HepG2 (cell line): ENCODE results near the gene GLB1L3. TPM values are rescaled to one million over a fixed set of nuclear protein-coding genes. Genes with fewer than 3 reads are reported as not detected.

Experiments
- ATAC-seq: fragments of 200-7000 bp; cut with Tn5 transposase; 3 replicates; pipeline ENCODE4 v1.9.1; 2020; ENCODE audit warnings: mild to moderate bottlenecking, moderate library complexity
- BruUV-seq: library from RNA; stranded (reverse); fragments of 400-500 nt; replicated peaks from 2 replicates; lab custom pipeline; 2021; lab: Mats Ljungman, UMichigan
- CTCF ChIA-PET: fragments of 300-600 bp; formaldehyde crosslinking; extraction: SDS; loops from one replicate; lab custom pipeline; 2021; ENCODE audit warnings: low total read pairs, inconsistent platforms, low intra/inter-chr PET ratio; lab: Yijun Ruan, JAX
- POLR2A ChIA-PET: fragments of 350-600 bp; sonication (Branson Sonifier 250); formaldehyde crosslinking; loops from one replicate; lab custom pipeline; 2020; ENCODE audit warnings: antibody characterized with exemption, inconsistent platforms; lab: Yijun Ruan, JAX
- DNase-seq: peaks from one replicate; pipeline ENCODE4 v3.0.0-alpha.2; 2015; ENCODE audit warnings: low spot score
- FAIRE-seq: peaks from 3 replicates; lab custom pipeline; 2011; peaks lifted over from hg19 to GRCh38; lab: Jason Lieb, UNC
- H2AFZ ChIP-seq: one replicate; pipeline ENCODE4 v1.6.1; 2011; ENCODE audit warnings: low read length, inconsistent platforms
- H3K27ac ChIP-seq: fragments of 300-600 bp; 3 replicates; pipeline ENCODE4 v1.8.0; 2011; ENCODE audit warnings: mixed run types, mild to moderate bottlenecking, mixed read lengths, low read length, inconsistent platforms; ENCODE audit not compliant: insufficient read depth; ENCODE audit errors: extremely low read length
- H3K27me3 ChIP-seq, 2 experiments: fragments of 200-600 bp in 1 of 2; 2 replicates in 1 of 2; 3 replicates in 1 of 2; pipeline versions ENCODE4 v1.6.0 to v1.8.0; 2011; ENCODE audit warnings: low read length in 2 of 2, mild to moderate bottlenecking in 2 of 2, moderate library complexity in 2 of 2, inconsistent platforms in 1 of 2; ENCODE audit not compliant: insufficient read depth in 2 of 2, control insufficient read depth in 1 of 2
- H3K36me3 ChIP-seq, 2 experiments: fragments of 200-600 bp in 1 of 2; replicated peaks in 1 of 2; 2 replicates in 1 of 2; 3 replicates in 1 of 2; pipeline versions ENCODE4 v1.5.1 to v1.8.0; 2011; ENCODE audit warnings: low read length in 2 of 2, inconsistent platforms in 1 of 2; ENCODE audit not compliant: insufficient read depth in 2 of 2, control insufficient read depth in 1 of 2
- H3K4me1 ChIP-seq: 2 replicates; pipeline ENCODE4 v1.5.1; 2012; ENCODE audit warnings: low read length, inconsistent platforms; ENCODE audit not compliant: insufficient read depth
- H3K4me2 ChIP-seq: 2 replicates; pipeline ENCODE4 v1.6.0; 2011; ENCODE audit warnings: low read depth, low read length, inconsistent platforms
- H3K4me3 ChIP-seq, 3 experiments: fragments of 200-600 bp in 1 of 3; sonication (generic), shearing (Covaris generic) in 1 of 3; replicated peaks in 1 of 3; 2 replicates each; pipeline ENCODE4 v1.5.1; 2011 to 2016; ENCODE audit warnings: low read length in 3 of 3, inconsistent platforms in 2 of 3, low read depth in 2 of 3, mild to moderate bottlenecking in 2 of 3, control low read depth in 1 of 3, mixed read lengths in 1 of 3; ENCODE audit not compliant: insufficient read depth in 1 of 3
- H3K79me2 ChIP-seq: one replicate; pipeline ENCODE4 v1.6.1; 2011; ENCODE audit warnings: low read length, inconsistent platforms; ENCODE audit not compliant: insufficient read depth
- H3K9ac ChIP-seq: 2 replicates; pipeline ENCODE4 v1.6.0; 2011; ENCODE audit warnings: mild to moderate bottlenecking, low read depth, low read length, inconsistent platforms; ENCODE audit not compliant: insufficient read depth
- H3K9me3 ChIP-seq: 2 replicates; pipeline ENCODE4 v1.5.1; 2012; ENCODE audit warnings: mild to moderate bottlenecking, low read length
- H4K20me1 ChIP-seq: 2 replicates; pipeline ENCODE4 v1.6.0; 2011; ENCODE audit warnings: inconsistent platforms, mild to moderate bottlenecking, low read length, moderate library complexity; ENCODE audit not compliant: insufficient read depth
- ATF4 ChIP-seq, 2 experiments: fragments of 450-650 bp in 1 of 2; sonication (generic) in 1 of 2; formaldehyde crosslinking; IDR thresholded peaks; 2 replicates each; pipeline versions ENCODE4 v1.5.0 to v1.8.0; 2020 to 2022; ENCODE audit warnings: mild to moderate bottlenecking in 1 of 2, missing genetic modification reagents in 1 of 2
- CEBPB ChIP-seq: IDR thresholded peaks from 2 replicates; pipeline ENCODE4 v1.6.1; 2011; ENCODE audit warnings: low read depth, low read length, improper control_type of control experiment, borderline replicate concordance
- DNMT1 ChIP-seq: sonication (generic); formaldehyde crosslinking; IDR thresholded peaks from 2 replicates; pipeline ENCODE4 v1.5.1; 2020; ENCODE audit warnings: mild to moderate bottlenecking, missing genetic modification reagents
- IKZF1 ChIP-seq: fragments of 450-650 bp; IDR thresholded peaks from 2 replicates; pipeline ENCODE4 v1.7.1; 2016
- IKZF4 ChIP-seq: sonication (generic); formaldehyde crosslinking; IDR thresholded peaks from 2 replicates; pipeline ENCODE4 v1.5.1; 2020; ENCODE audit warnings: borderline replicate concordance, mild to moderate bottlenecking, low read depth, missing genetic modification reagents; ENCODE audit errors: not compliant biosample characterization
- MXD3 ChIP-seq: IDR thresholded peaks from 2 replicates; pipeline ENCODE4 v1.6.1; 2016; ENCODE audit warnings: mild to moderate bottlenecking, missing biosample characterization, missing genetic modification reagents
- RFXANK ChIP-seq: IDR thresholded peaks from 2 replicates; pipeline ENCODE4 v1.6.1; 2016
- SMAD1 ChIP-seq: sonication (generic); formaldehyde crosslinking; IDR thresholded peaks from 2 replicates; pipeline ENCODE4 v1.4.0; 2020; ENCODE audit warnings: missing genetic modification reagents, low read depth, mild to moderate bottlenecking, borderline replicate concordance
- TCF12 ChIP-seq, 2 experiments: fragments of 450-650 bp in 1 of 2; sonication (generic) in 1 of 2; formaldehyde crosslinking in 1 of 2; IDR thresholded peaks; 2 replicates each; pipeline versions ENCODE4 v1.6.1 to v1.8.0; 2017 to 2022; ENCODE audit warnings: antibody characterized with exemption in 1 of 2, mild to moderate bottlenecking in 1 of 2, missing genetic modification reagents in 1 of 2, moderate library complexity in 1 of 2
- ZBED4 ChIP-seq: sonication (generic); formaldehyde crosslinking; IDR thresholded peaks from 2 replicates; pipeline ENCODE4 v1.4.0; 2020; ENCODE audit warnings: missing genetic modification reagents, borderline replicate concordance
- ZNF326 ChIP-seq: sonication (generic); formaldehyde crosslinking; IDR thresholded peaks from 2 replicates; pipeline ENCODE4 v1.4.0; 2020; ENCODE audit warnings: missing genetic modification reagents, borderline replicate concordance
- ZNF572 ChIP-seq: sonication (generic); formaldehyde crosslinking; IDR thresholded peaks from 2 replicates; pipeline ENCODE4 v1.5.1; 2020; ENCODE audit warnings: mild to moderate bottlenecking, missing genetic modification reagents
- ZNF746 ChIP-seq: sonication (generic); formaldehyde crosslinking; IDR thresholded peaks from 2 replicates; pipeline ENCODE4 v1.8.0; 2022; ENCODE audit warnings: mild to moderate bottlenecking, missing genetic modification reagents
- WGBS: methylation state at CpG from one replicate; pipeline ENCODE4 v1.1.6; 2017; ENCODE audit warnings: low lambda C conversion rate; 5-methylcytosine and 5-hydroxymethylcytosine counted together
- in situ Hi-C: cut with HindIII; loops from 2 replicates; pipeline ENCODE4 v1.10.0; 2017; ENCODE audit warnings: low pct_unique_long_range_greater_than_20kb; ENCODE audit not compliant: extremely low pct_ligation_motif_present
- intact Hi-C: fragments of 100-400 bp; cut with micrococcal nuclease; formaldehyde crosslinking; loops from one replicate; pipeline ENCODE4 v1.10.0; 2022; ENCODE audit not compliant: unreplicated experiment
- polyA plus RNA-seq, 8 experiments: library from polyadenylated mRNA; depleted of rRNA in 3 of 8; stranded (reverse) in 7 of 8; unstranded in 1 of 8; fragments of >200 nt; fragmentation: Illumina TruSeq in 4 of 8; extraction: Trizol in 4 of 8; gene quantifications; 2 replicates each; pipeline versions ENCODE4 v1.2.1 to v1.2.3, GENCODE V29; 2011 to 2016; ENCODE audit warnings: low read depth in 4 of 8, missing spikeins in 1 of 8, mixed read lengths in 1 of 8; ENCODE audit not compliant: insufficient read depth in 1 of 8
- total RNA-seq, 5 experiments: library from RNA; depleted of rRNA; stranded (reverse); fragments of >200 nt; fragmentation: Illumina TruSeq; extraction: Trizol; gene quantifications; 2 replicates each; pipeline ENCODE4 v1.2.3, GENCODE V29; 2016; ENCODE audit warnings: low read depth in 1 of 5
- TF ChIP-seq, protein P1 (sequence below): sonication (generic); formaldehyde crosslinking; IDR thresholded peaks from 2 replicates; pipeline ENCODE4 v1.4.0; 2020; ENCODE audit warnings: missing genetic modification reagents

Gene GLB1L3
- total and polyA plus RNA-seq, 2 of the 13 experiments (the other 11 are each of a cell fraction or from before 2014, with no cell fraction given): not detected

GRCh38 chr11:134338654-134339053 lies 62.5 kb downstream of the GLB1L3 start (continued):
- TF ChIP-seq, protein P1, sequence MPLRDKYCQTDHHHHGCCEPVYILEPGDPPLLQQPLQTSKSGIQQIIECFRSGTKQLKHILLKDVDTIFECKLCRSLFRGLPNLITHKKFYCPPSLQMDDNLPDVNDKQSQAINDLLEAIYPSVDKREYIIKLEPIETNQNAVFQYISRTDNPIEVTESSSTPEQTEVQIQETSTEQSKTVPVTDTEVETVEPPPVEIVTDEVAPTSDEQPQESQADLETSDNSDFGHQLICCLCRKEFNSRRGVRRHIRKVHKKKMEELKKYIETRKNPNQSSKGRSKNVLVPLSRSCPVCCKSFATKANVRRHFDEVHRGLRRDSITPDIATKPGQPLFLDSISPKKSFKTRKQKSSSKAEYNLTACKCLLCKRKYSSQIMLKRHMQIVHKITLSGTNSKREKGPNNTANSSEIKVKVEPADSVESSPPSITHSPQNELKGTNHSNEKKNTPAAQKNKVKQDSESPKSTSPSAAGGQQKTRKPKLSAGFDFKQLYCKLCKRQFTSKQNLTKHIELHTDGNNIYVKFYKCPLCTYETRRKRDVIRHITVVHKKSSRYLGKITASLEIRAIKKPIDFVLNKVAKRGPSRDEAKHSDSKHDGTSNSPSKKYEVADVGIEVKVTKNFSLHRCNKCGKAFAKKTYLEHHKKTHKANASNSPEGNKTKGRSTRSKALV (CRISPR knock-in tag): no peak
- TF ChIP-seq ZNF326 (CRISPR knock-in tag) (no peak), MXD3 (CRISPR knock-in tag) (no peak), DNMT1 (CRISPR knock-in tag) (no peak), ZBED4 (no peak)

- ATAC-seq (no peak), DNase-seq (no peak), FAIRE-seq (no peak)
- Histone ChIP-seq H4K20me1 (0 out of 2 replicates have a peak, but pooled peaks cover 3% of the 10 kb centered on the region), H3K9ac (no peak overlapping the region), H3K36me3 (no peaks in the 10 kb centered on the region), H2AFZ (no peak overlapping the region), H3K4me2 (no peak overlapping the region), H3K4me1 (no peaks in the 10 kb centered on the region), H3K9me3 (no peaks in the 10 kb centered on the region), H3K4me3 (no peak overlapping the region), H3K79me2 (no peaks in the 10 kb centered on the region), H3K27me3 (peaks cover 2 to 28% of the 10 kb centered on the region in 2 experiments; a peak in 3 of 5 replicates), H3K27ac (no peak overlapping the region)
- 5% methylated on average over 4 of the region's 4 CpGs for WGBS
- CTCF ChIA-PET: no interaction called here
- BruUV-seq: no TSS peak
- in situ Hi-C loops: no loop called here
- intact Hi-C loops: no loop called here
- POLR2A ChIA-PET: no interaction called here
- TF ChIP-seq RFXANK: no peak
- TF ChIP-seq TCF12 (IDR thresholded peaks at IDR 0.05): no peak
- no peak for TF ChIP-seq TCF12 (CRISPR knock-in tag; IDR thresholded peaks at IDR 0.05)
- TF ChIP-seq SMAD1 (CRISPR knock-in tag): no peak
- TF ChIP-seq IKZF4: no peak
- no peak for TF ChIP-seq CEBPB
- TF ChIP-seq ZNF746 (CRISPR knock-in tag): no peak
- no peak for TF ChIP-seq IKZF1
- TF ChIP-seq ATF4 (CRISPR knock-in tag; IDR thresholded peaks at IDR 0.05): no peak
- no peak for TF ChIP-seq ZNF572 (CRISPR knock-in tag)
These were observed 63.6 kb downstream of the GLB1L3 start for GRCh38 chr11:134339756-134340155.
